SK-N-MC (cell line): Measurements from ENCODE around the gene NUTM2G.
"Not testable (repeated sequence)": the region's sequence is repeated elsewhere in the genome, so short reads cannot be mapped to it uniquely, and the experiment has no call there.

Experiments used
- EZH2 ChIP-seq: fragments of 200-600 bp; sonication (generic); IDR thresholded peaks from one replicate; pipeline ENCODE4 v1.6.1; 2017; ENCODE audit warnings: antibody characterized with exemption
- FOXP2 ChIP-seq: optimal IDR thresholded peaks from 2 replicates; pipeline ENCODE3; 2011; ENCODE audit warnings: mild to moderate bottlenecking, moderate library complexity; ENCODE audit not compliant: insufficient read depth; ENCODE audit errors: extremely low read length, control extremely low read depth
- POLR2AphosphoS5 ChIP-seq: IDR thresholded peaks from 2 replicates; pipeline ENCODE4 v1.6.1; 2012; ENCODE audit warnings: mild to moderate bottlenecking, low read depth, low read length, borderline replicate concordance

DNA sequence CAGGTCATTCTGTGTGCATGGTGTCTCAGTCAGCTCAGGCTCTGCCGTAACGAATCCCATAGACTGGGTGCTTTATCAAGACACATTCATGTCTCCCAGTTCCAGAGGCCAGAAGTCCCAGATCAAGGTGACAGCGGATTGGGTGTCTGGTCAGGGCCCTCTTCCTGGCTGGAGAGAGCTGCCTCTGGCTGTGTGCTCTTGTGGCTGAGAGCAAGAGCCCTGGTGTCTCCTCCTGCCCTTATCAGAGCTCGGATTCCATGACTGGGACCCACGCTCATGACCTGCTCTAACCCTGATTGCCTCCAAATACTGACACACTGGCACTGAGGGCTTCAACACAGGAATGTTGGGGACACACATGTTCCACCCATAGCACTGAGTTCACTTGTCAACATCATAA, 6.1 kb downstream of the NUTM2G start:
- not testable (repeated sequence) for TF ChIP-seq EZH2, POLR2AphosphoS5, FOXP2
